ENCODE results near the gene ZNF324B. TPM values are rescaled to one million over a fixed set of nuclear protein-coding genes. Genes with fewer than 3 reads are reported as not detected.

ZNF324B gene
- total and polyA plus RNA-seq, 12 donors: 1.4 to 5.2 (median 3.0) TPM

DNA sequence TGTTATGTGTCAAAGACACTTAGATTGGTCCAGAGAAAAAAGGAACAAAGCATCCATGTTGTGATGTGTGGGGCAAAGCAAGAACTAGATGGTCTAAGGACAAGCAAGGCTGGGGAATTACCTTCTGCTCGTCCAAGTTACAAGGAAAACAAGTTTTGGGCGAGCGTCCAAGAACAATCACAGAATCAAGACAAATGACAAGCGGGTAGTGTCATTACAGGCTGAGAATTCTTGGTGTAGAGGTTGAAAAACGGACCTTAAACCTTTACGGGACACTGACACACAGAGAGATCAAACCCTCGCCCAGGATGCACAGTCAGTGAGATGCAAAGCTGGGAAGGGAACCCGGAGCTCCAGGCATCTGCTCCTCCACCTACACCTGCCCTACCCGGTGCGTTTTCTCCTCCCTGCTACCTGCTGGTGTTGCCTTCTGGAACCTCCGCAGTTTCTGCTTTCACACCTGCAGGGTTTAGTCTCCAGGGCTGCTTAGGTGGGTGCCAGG lies 515 bp upstream of the ZNF324B start:
- ATAC-seq (peak in 1 of 8 donors; percentile 17), DNase-seq (no peak)
- intact Hi-C loops (cut with DNase I): loop anchor here in 1 of 10 donors (1.0 kb wide), 1 partner anchor 11 kb away; the partner anchor contains the start of gene ZNF132
- no peak for TF ChIP-seq CTCF (IDR thresholded peaks at IDR 0.05)
- WGBS, 2 donors: 9 to 12% methylated on average over 11 of the region's 11 CpGs
- Histone ChIP-seq H3K27me3 (peaks cover 0 to 15% (median 0%) of the 10 kb centered on the region in 7 donors), H3K36me3 (peaks cover 0 to 19% (median 0%) of the 10 kb centered on the region in 9 donors), H3K9me3 (peaks cover 0 to 7% (median 0%) of the 10 kb centered on the region in 11 donors), H3K4me3 (peak overlapping the region; percentile 68 to 99 (median 82)), H3K27ac (peak overlapping the region in 2 of 10 donors; percentile 74 to 75), H3K4me1 (peaks cover 0 to 16% (median 5%) of the 10 kb centered on the region in 9 donors)

GRCh38 chr19:58453743-58454142 lies 2.3 kb downstream of the ZNF324B start:
- no peak for DNase-seq
- intact Hi-C loops (cut with DNase I): no loop called here
- TF ChIP-seq CTCF (IDR thresholded peaks at IDR 0.05): no peak
- Histone ChIP-seq H3K4me3 (no peak overlapping the region), H3K27me3 (peaks cover 0 to 7% (median 0%) of the 10 kb centered on the region in 7 donors), H3K9me3 (peaks cover 0 to 3% (median 0%) of the 10 kb centered on the region in 11 donors), H3K27ac (no peak overlapping the region), H3K4me1 (peaks cover 0 to 16% (median 5%) of the 10 kb centered on the region in 9 donors), H3K36me3 (peaks cover 0 to 46% (median 0%) of the 10 kb centered on the region in 9 donors)
- WGBS, 2 donors: 89 to 93% methylated on average over 6 of the region's 6 CpGs
- ATAC-seq: no peak

DNA sequence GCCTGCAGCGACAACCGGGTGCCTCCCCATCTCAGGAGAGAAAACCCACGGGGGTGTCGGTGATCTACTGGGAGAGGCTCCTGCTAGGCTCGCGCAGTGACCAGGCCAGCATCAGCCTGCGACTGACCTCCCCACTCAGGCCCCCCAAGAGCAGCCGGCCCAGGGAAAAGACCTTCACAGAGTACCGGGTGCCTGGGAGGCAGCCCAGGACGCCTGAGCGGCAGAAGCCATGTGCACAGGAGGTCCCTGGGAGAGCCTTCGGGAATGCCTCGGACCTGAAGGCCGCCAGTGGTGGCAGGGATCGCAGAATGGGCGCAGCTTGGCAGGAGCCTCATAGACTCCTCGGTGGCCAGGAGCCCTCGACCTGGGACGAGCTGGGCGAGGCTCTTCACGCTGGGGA lies 3.9 kb downstream of the ZNF324B start:
- WGBS, 2 donors: 96 to 98% methylated on average over 20 to 21 of the region's 21 CpGs
- TF ChIP-seq CTCF (IDR thresholded peaks at IDR 0.05): no peak
- DNase-seq: no peak
- Histone ChIP-seq H3K27me3 (no peaks in the 10 kb centered on the region), H3K36me3 (peaks cover 0 to 46% (median 0%) of the 10 kb centered on the region in 9 donors), H3K4me3 (no peak overlapping the region), H3K9me3 (no peaks in the 10 kb centered on the region), H3K4me1 (peaks cover 0 to 16% (median 5%) of the 10 kb centered on the region in 9 donors), H3K27ac (no peak overlapping the region)
- no peak for ATAC-seq
- intact Hi-C loops (cut with DNase I): no loop called here

DNA sequence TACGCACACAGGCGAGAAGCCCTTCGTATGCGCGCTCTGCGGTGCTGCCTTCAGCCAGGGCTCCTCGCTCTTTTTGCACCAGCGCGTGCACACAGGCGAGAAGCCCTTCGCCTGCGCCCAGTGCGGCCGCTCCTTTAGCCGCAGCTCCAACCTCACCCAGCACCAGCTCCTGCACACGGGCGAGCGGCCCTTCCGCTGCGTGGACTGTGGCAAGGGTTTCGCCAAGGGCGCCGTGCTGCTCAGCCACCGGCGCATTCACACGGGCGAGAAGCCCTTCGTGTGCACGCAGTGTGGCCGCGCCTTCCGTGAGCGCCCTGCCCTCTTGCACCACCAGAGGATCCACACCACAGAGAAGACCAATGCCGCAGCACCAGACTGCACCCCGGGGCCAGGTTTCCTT lies 4.7 kb downstream of the ZNF324B start:
- no peak for ATAC-seq
- no peak for TF ChIP-seq CTCF (IDR thresholded peaks at IDR 0.05)
- peaks cover 0 to 46% (median 0%) of the 10 kb centered on the region in 9 donors for H3K36me3 ChIP-seq
- no peak for DNase-seq
- H3K9me3 ChIP-seq: no peaks in the 10 kb centered on the region
- WGBS, 2 donors: 97 to 98% methylated on average over 35 of the region's 35 CpGs
- H3K27me3 ChIP-seq: no peaks in the 10 kb centered on the region
- H3K4me1 ChIP-seq: peaks cover 0 to 11% (median under 1%) of the 10 kb centered on the region in 9 donors
- H3K4me3 ChIP-seq: no peak overlapping the region
- intact Hi-C loops (cut with DNase I): no loop called here
- H3K27ac ChIP-seq: no peak overlapping the region
